Heart right ventricle (tissue), 16 donors: ENCODE data around the gene NOL7. TPM values are rescaled to one million over a fixed set of nuclear protein-coding genes. Genes with fewer than 3 reads are reported as not detected.

Source experiments
- ATAC-seq, 8 donors: fragments of 200-7000 bp; cut with Tn5 transposase; one replicate each; pipeline ENCODE4 v1.9.1; 2020; ENCODE audit warnings: mild to moderate bottlenecking in 8 of 8, moderate library complexity in 8 of 8, moderate number of reproducible peaks in 1 of 8
- DNase-seq, 2 donors: peaks; one replicate each; pipeline ENCODE4 v3.0.0-alpha.2; 2020
- H3K27ac ChIP-seq, 10 donors: fragments of 200-600 bp; sonication (generic) in 2 of 10; one replicate each; pipeline versions ENCODE4 v1.5.0 to v1.8.0; 2020 to 2022; ENCODE audit warnings: mild to moderate bottlenecking in 3 of 10
- H3K27me3 ChIP-seq, 7 donors: fragments of 200-600 bp; one replicate each; pipeline ENCODE4 v1.8.0; 2021 to 2022; ENCODE audit warnings: mild to moderate bottlenecking in 2 of 7
- H3K36me3 ChIP-seq, 9 donors: fragments of 200-600 bp; sonication (generic) in 1 of 9; one replicate each; pipeline versions ENCODE4 v1.5.0 to v1.8.0; 2020 to 2022; ENCODE audit warnings: mild to moderate bottlenecking in 2 of 9
- H3K4me1 ChIP-seq, 9 donors: fragments of 200-600 bp; sonication (generic) in 1 of 9; one replicate each; pipeline versions ENCODE4 v1.5.0 to v1.8.0; 2020 to 2022; ENCODE audit warnings: mild to moderate bottlenecking in 4 of 9
- H3K4me3 ChIP-seq, 10 donors: fragments of 200-600 bp; sonication (generic) in 2 of 10; one replicate each; pipeline versions ENCODE4 v1.5.0 to v1.8.0; 2020 to 2022; ENCODE audit warnings: mild to moderate bottlenecking in 7 of 10, moderate library complexity in 2 of 10
- H3K9me3 ChIP-seq, 11 donors: fragments of 200-600 bp in 10 of 11; sonication (generic) in 2 of 11; one replicate each; pipeline versions ENCODE4 v1.5.0 to v1.8.0; 2013 to 2022; ENCODE audit warnings: mild to moderate bottlenecking in 2 of 11, control low read depth in 1 of 11, moderate library complexity in 1 of 11
- CTCF ChIP-seq, 9 donors: fragments of 200-600 bp; sonication (generic) in 2 of 9; IDR thresholded peaks; one replicate each; pipeline versions ENCODE4 v1.5.0 to v1.8.0; 2021 to 2022; ENCODE audit warnings: antibody characterized with exemption in 9 of 9, mild to moderate bottlenecking in 5 of 9, moderate library complexity in 1 of 9
- WGBS, 2 donors: extraction: QIAGEN DNeasy Blood & Tissue Kit; methylation state at CpG; one replicate each; pipeline ENCODE4 v1.1.7; 2013; ENCODE audit warnings: inconsistent platforms in 1 of 2; 5-methylcytosine and 5-hydroxymethylcytosine counted together
- intact Hi-C, 10 donors: fragments of 100-400 bp; cut with DNase I; formaldehyde crosslinking; loops; one replicate each; pipeline versions ENCODE4 v1.11.1 to v1.14.2; 2022
- polyA plus RNA-seq, 2 donors: library from polyadenylated mRNA; stranded (reverse); fragments of 200-250 nt; gene quantifications; one replicate each; pipeline ENCODE4 v1.2.3, GENCODE V29; 2013
- total RNA-seq, 10 donors: library from RNA; stranded (reverse); fragmentation: NEBNext Ultra II Directional in 3 of 10; extraction: Animal tissue kit (Norgen Biotek cat#: 25700) in 3 of 10; gene quantifications; one replicate each; pipeline versions ENCODE4 v1.2.1 to v1.2.4, GENCODE V29; 2021 to 2023
- donor health status: Arrhythmogenic right ventricular cardiomyopathy.
- donor health status: ischemic (EF 13 %, LVEDD 7.1; RV severe dilation, severe dysfunction).
- donor health status: healthy with polysubstance abuse.
- donor health status: DM: no; HTN: yes; CAD: no.
- donor health status: DM: no; HTN: no; CAD: no.
- donor health status: ischemic (EF 25% LVEDD 6.9; RV normal size, moderate dysfunction).
- donor health status: ischemic (EF 25% LVEDD 5.7; RV mildly dilated, moderate dysfunction).
- donor health status: healthy.
- donor health status: DM: yes; HTN: yes; CAD: no.
- donor health status: Ischemic cardiomyopathy.
- donor health status: ischemic (EF 35%, LVEDD 5.7; RV mildly dilated, moderate dysfunction).
- donor health status: nonischemic (EF 11% LVEDD 7.7; RV severe dilation, severe dysfunction).
- donor health status: DM: yes; HTN: yes; CAD: no.
- donor health status: PGD.
- donor health status: ischemic (EF 29% LVEDD 5.4; RV normal size, mild dysfunction).
- donor health status: nonischemic (EF 23%, LVEDD 6.1; RV moderate dilation, normal function).

The NOL7 gene
- total and polyA plus RNA-seq, 12 donors, result 41.5 to 112 (median 46.8) TPM

- intact Hi-C loops, result no loop called here
Measured at GRCh38 chr6:13648850-13649249, 33.7 kb downstream of the NOL7 start.

GRCh38 chr6:13649393-13649792 is 34.3 kb downstream of the NOL7 start:
- no peak overlapping the region for H3K27ac ChIP-seq
- H3K36me3 ChIP-seq, result peaks cover 0 to 42% (median 0%) of the 10 kb centered on the region in 9 donors
- TF ChIP-seq CTCF (IDR thresholded peaks at IDR 0.05), result no peak
- no peaks in the 10 kb centered on the region for H3K27me3 ChIP-seq
- DNase-seq (no peak), ATAC-seq (no peak)
- intact Hi-C loops, result no loop called here
- WGBS, 2 donors, result 92 to 98% methylated on average over 4 of the region's 4 CpGs
- peaks cover 0 to 8% (median 0%) of the 10 kb centered on the region in 9 donors for H3K4me1 ChIP-seq
- no peak overlapping the region for H3K4me3 ChIP-seq
- no peaks in the 10 kb centered on the region for H3K9me3 ChIP-seq

More at GRCh38 chr6:13648850-13649249, 33.7 kb downstream of the NOL7 start:
- no peak for TF ChIP-seq CTCF (IDR thresholded peaks at IDR 0.05)
- Histone ChIP-seq H3K36me3 (peaks cover 0 to 48% (median 0%) of the 10 kb centered on the region in 9 donors), H3K4me3 (no peak overlapping the region), H3K27ac (no peak overlapping the region), H3K9me3 (no peaks in the 10 kb centered on the region), H3K4me1 (peaks cover 0 to 7% (median 0%) of the 10 kb centered on the region in 9 donors), H3K27me3 (no peaks in the 10 kb centered on the region)
- DNase-seq (no peak), ATAC-seq (no peak)

- Histone ChIP-seq H3K36me3 (peaks cover 0 to 37% (median 0%) of the 10 kb centered on the region in 9 donors), H3K9me3 (no peaks in the 10 kb centered on the region), H3K4me3 (no peak overlapping the region), H3K4me1 (peaks cover 0 to 8% (median 0%) of the 10 kb centered on the region in 9 donors), H3K27me3 (no peaks in the 10 kb centered on the region), H3K27ac (no peak overlapping the region)
- ATAC-seq (no peak), DNase-seq (no peak)
- 86 to 88% methylated on average over 2 of the region's 2 CpGs for WGBS, 2 donors
- intact Hi-C loops, result no loop called here
- TF ChIP-seq CTCF (IDR thresholded peaks at IDR 0.05), result no peak
Measured at GRCh38 chr6:13653296-13653695, 38.2 kb downstream of the NOL7 start.

GRCh38 chr6:13654496-13654895 is 39.4 kb downstream of the NOL7 start:
- H3K4me1 ChIP-seq, result peaks cover 0 to 9% (median 7%) of the 10 kb centered on the region in 9 donors
- peaks cover 0 to 37% (median 0%) of the 10 kb centered on the region in 9 donors for H3K36me3 ChIP-seq
- H3K4me3 ChIP-seq, result no peak overlapping the region
- intact Hi-C loops, result no loop called here
- no peaks in the 10 kb centered on the region for H3K27me3 ChIP-seq
- TF ChIP-seq CTCF (IDR thresholded peaks at IDR 0.05), result no peak
- no peak for ATAC-seq
- no peak overlapping the region for H3K27ac ChIP-seq
- no peak for DNase-seq
- H3K9me3 ChIP-seq, result no peaks in the 10 kb centered on the region
